HEK293 (cell line): ENCODE measurements around the gene TRIAP1.

Experiments
- GLI4 ChIP-seq: fragments of 450-650 bp; formaldehyde crosslinking; IDR thresholded peaks from 2 replicates; pipeline ENCODE4 v1.5.1; 2016; ENCODE audit warnings: missing biosample characterization, missing genetic modification characterization
- KLF1 ChIP-seq: fragments of 450-650 bp; formaldehyde crosslinking; IDR thresholded peaks from 2 replicates; pipeline ENCODE4 v1.5.1; 2016; ENCODE audit warnings: missing biosample characterization, missing genetic modification characterization
- KLF10 ChIP-seq: fragments of 450-650 bp; IDR thresholded peaks from 2 replicates; pipeline ENCODE4 v1.5.1; 2018; ENCODE audit warnings: missing biosample characterization, mild to moderate bottlenecking, missing genetic modification characterization
- KLF8 ChIP-seq: fragments of 450-650 bp; formaldehyde crosslinking; IDR thresholded peaks from 2 replicates; pipeline ENCODE4 v1.5.1; 2016; ENCODE audit warnings: missing biosample characterization, missing genetic modification characterization
- SP7 ChIP-seq: fragments of 450-650 bp; formaldehyde crosslinking; IDR thresholded peaks from 2 replicates; pipeline ENCODE4 v1.5.1; 2016; ENCODE audit warnings: missing biosample characterization, missing genetic modification characterization
- TRIM28 ChIP-seq: IDR thresholded peaks from 2 replicates; pipeline ENCODE4 v1.6.1; 2011; ENCODE audit warnings: low read length, control low read depth, borderline replicate concordance
- ZNF184 ChIP-seq: fragments of 450-650 bp; IDR thresholded peaks from 2 replicates; pipeline ENCODE4 v1.5.1; 2018; ENCODE audit warnings: missing biosample characterization, mild to moderate bottlenecking, missing genetic modification characterization
- ZNF214 ChIP-seq: fragments of 450-650 bp; formaldehyde crosslinking; IDR thresholded peaks from 2 replicates; pipeline ENCODE4 v1.5.1; 2017; ENCODE audit warnings: missing biosample characterization, mild to moderate bottlenecking, missing genetic modification characterization, borderline replicate concordance
- ZNF23 ChIP-seq: fragments of 450-650 bp; formaldehyde crosslinking; IDR thresholded peaks from 2 replicates; pipeline ENCODE4 v1.5.1; 2016; ENCODE audit warnings: missing biosample characterization, missing genetic modification characterization, borderline replicate concordance
- ZNF335 ChIP-seq: fragments of 450-650 bp; formaldehyde crosslinking; conservative IDR thresholded peaks from 2 replicates; pipeline ENCODE4 v1.5.1; 2016; ENCODE audit warnings: missing biosample characterization, missing genetic modification characterization
- ZNF473 ChIP-seq: fragments of 450-650 bp; formaldehyde crosslinking; IDR thresholded peaks from 2 replicates; pipeline ENCODE4 v1.5.1; 2017; ENCODE audit warnings: missing biosample characterization, missing genetic modification characterization
- ZNF521 ChIP-seq: fragments of 450-650 bp; formaldehyde crosslinking; IDR thresholded peaks from 2 replicates; pipeline ENCODE4 v1.5.1; 2017; ENCODE audit warnings: missing biosample characterization, mild to moderate bottlenecking, missing genetic modification characterization
- ZNF548 ChIP-seq: fragments of 450-650 bp; formaldehyde crosslinking; IDR thresholded peaks from 2 replicates; pipeline ENCODE4 v1.5.1; 2016; ENCODE audit warnings: missing biosample characterization, missing genetic modification characterization
- ZNF600 ChIP-seq: fragments of 450-650 bp; formaldehyde crosslinking; IDR thresholded peaks from 2 replicates; pipeline ENCODE4 v1.5.1; 2016; ENCODE audit warnings: missing biosample characterization, missing genetic modification characterization
- ZNF610 ChIP-seq: fragments of 450-650 bp; formaldehyde crosslinking; IDR thresholded peaks from 2 replicates; pipeline ENCODE4 v1.5.1; 2016; ENCODE audit warnings: missing biosample characterization, missing genetic modification characterization, borderline replicate concordance
- ZNF621 ChIP-seq: fragments of 450-650 bp; formaldehyde crosslinking; IDR thresholded peaks from 2 replicates; pipeline ENCODE4 v1.5.1; 2017; ENCODE audit warnings: missing biosample characterization, missing genetic modification characterization
- ZNF785 ChIP-seq: fragments of 450-650 bp; formaldehyde crosslinking; IDR thresholded peaks from 2 replicates; pipeline ENCODE4 v1.5.1; 2016; ENCODE audit warnings: missing biosample characterization, missing genetic modification characterization
- ZSCAN16 ChIP-seq: fragments of 450-650 bp; formaldehyde crosslinking; IDR thresholded peaks from 2 replicates; pipeline ENCODE4 v1.5.1; 2016; ENCODE audit warnings: missing biosample characterization, missing genetic modification characterization
- ZSCAN23 ChIP-seq: fragments of 450-650 bp; formaldehyde crosslinking; IDR thresholded peaks from 2 replicates; pipeline ENCODE4 v1.5.1; 2016; ENCODE audit warnings: missing biosample characterization, missing genetic modification characterization
- ZSCAN30 ChIP-seq: fragments of 450-650 bp; IDR thresholded peaks from 2 replicates; pipeline ENCODE4 v1.5.1; 2018; ENCODE audit warnings: missing biosample characterization, mild to moderate bottlenecking, missing genetic modification characterization, moderate library complexity
- TF ChIP-seq, protein P1 (sequence below): fragments of 450-650 bp; formaldehyde crosslinking; IDR thresholded peaks from 2 replicates; pipeline ENCODE4 v1.5.1; 2016; ENCODE audit warnings: missing biosample characterization, missing genetic modification characterization
- TF ChIP-seq, protein P2 (sequence below): fragments of 450-650 bp; formaldehyde crosslinking; IDR thresholded peaks from 2 replicates; pipeline ENCODE4 v1.5.1; 2016; ENCODE audit warnings: missing biosample characterization, missing genetic modification characterization
- TF ChIP-seq, protein P3 (sequence below): fragments of 450-650 bp; formaldehyde crosslinking; IDR thresholded peaks from 2 replicates; pipeline ENCODE4 v1.5.1; 2017; ENCODE audit warnings: missing biosample characterization, missing genetic modification characterization
- TF ChIP-seq, protein P4 (sequence below): fragments of 450-650 bp; formaldehyde crosslinking; IDR thresholded peaks from 2 replicates; pipeline ENCODE4 v1.5.1; 2016; ENCODE audit warnings: missing biosample characterization, missing genetic modification characterization
- TF ChIP-seq, protein P5 (sequence below): fragments of 450-650 bp; formaldehyde crosslinking; IDR thresholded peaks from 2 replicates; pipeline ENCODE4 v1.5.1; 2016; ENCODE audit warnings: missing biosample characterization, missing genetic modification characterization
- TF ChIP-seq, protein P6 (sequence below): fragments of 450-650 bp; formaldehyde crosslinking; IDR thresholded peaks from 2 replicates; pipeline ENCODE4 v1.5.1; 2017; ENCODE audit warnings: missing biosample characterization, missing genetic modification characterization
- TF ChIP-seq, protein P7 (sequence below): fragments of 450-650 bp; formaldehyde crosslinking; IDR thresholded peaks from 2 replicates; pipeline ENCODE4 v1.5.1; 2017; ENCODE audit warnings: missing biosample characterization, missing genetic modification characterization

TRIAP1 gene

DNA sequence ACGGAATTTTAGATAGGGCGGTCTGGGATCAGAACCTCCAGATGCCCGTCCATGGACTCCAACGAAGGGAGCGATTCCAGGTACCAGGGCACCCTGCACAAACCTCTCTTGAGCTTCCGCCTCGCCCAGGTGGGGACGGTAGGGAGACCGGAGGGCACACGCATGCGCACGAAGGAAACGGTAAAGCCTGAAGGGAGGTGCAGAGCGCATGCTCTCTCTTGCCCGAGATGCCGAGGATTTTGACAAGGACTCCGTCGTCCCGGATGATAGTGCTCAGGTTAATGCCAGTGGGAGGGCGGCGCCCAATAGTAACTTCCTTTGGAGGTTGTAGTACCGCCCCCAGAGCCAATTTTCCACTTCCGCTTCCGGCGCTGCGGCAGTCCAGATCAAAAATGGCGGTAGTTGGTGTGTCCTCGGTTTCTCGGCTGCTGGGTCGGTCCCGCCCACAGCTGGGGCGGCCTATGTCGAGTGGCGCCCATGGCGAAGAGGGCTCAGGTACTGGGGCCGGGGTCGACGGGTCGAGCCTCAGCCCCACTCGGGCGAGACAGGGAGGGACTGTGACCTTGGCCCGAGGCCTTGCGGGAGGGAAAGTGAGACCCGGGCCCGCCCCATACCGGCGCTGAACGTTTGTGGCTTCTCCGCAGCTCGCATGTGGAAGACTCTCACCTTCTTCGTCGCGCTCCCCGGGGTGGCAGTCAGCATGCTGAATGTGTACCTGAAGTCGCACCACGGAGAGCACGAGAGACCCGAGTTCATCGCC lies 8.3 kb downstream of the TRIAP1 start, which contains the start of gene COX6A1 (continued):
- TF ChIP-seq, protein P1, sequence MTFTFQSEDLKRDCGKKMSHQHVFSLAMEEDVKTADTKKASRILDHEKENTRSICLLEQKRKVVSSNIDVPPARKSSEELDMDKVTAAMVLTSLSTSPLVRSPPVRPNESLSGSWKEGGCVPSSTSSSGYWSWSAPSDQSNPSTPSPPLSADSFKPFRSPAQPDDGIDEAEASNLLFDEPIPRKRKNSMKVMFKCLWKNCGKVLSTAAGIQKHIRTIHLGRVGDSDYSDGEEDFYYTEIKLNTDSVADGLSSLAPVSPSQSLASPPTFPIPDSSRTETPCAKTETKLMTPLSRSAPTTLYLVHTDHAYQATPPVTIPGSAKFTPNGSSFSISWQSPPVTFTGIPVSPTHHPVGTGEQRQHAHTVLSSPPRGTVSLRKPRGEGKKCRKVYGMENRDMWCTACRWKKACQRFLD (tag by site-specific recombination): no peak
- TF ChIP-seq KLF8 (tag by site-specific recombination) (peak; percentile 47; the same call in 1 of the 2 replicates), SP7 (tag by site-specific recombination) (peak; percentile 47; the same call in 1 of the 2 replicates), GLI4 (tag by site-specific recombination) (no peak), ZNF335 (tag by site-specific recombination) (peak; percentile 39; the same call in 1 of the 2 replicates), ZSCAN23 (tag by site-specific recombination) (peak; percentile 21; the same call in 1 of the 2 replicates), ZNF23 (tag by site-specific recombination) (no peak), ZNF473 (tag by site-specific recombination) (no peak), ZNF610 (tag by site-specific recombination) (no peak), TRIM28 (no peak), ZNF785 (tag by site-specific recombination) (no peak), KLF10 (no peak), ZSCAN30 (no peak; the same call in 1 of the 2 replicates), ZNF521 (tag by site-specific recombination) (no peak), ZSCAN16 (tag by site-specific recombination) (no peak), ZNF600 (tag by site-specific recombination) (peak; percentile 87), KLF1 (peak; percentile 62), ZNF184 (no peak), ZNF621 (tag by site-specific recombination) (no peak), ZNF214 (tag by site-specific recombination) (no peak), ZNF548 (tag by site-specific recombination) (no peak)
- TF ChIP-seq, protein P2, sequence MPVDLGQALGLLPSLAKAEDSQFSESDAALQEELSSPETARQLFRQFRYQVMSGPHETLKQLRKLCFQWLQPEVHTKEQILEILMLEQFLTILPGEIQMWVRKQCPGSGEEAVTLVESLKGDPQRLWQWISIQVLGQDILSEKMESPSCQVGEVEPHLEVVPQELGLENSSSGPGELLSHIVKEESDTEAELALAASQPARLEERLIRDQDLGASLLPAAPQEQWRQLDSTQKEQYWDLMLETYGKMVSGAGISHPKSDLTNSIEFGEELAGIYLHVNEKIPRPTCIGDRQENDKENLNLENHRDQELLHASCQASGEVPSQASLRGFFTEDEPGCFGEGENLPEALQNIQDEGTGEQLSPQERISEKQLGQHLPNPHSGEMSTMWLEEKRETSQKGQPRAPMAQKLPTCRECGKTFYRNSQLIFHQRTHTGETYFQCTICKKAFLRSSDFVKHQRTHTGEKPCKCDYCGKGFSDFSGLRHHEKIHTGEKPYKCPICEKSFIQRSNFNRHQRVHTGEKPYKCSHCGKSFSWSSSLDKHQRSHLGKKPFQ (tag by site-specific recombination): no peak
- TF ChIP-seq, protein P3, sequence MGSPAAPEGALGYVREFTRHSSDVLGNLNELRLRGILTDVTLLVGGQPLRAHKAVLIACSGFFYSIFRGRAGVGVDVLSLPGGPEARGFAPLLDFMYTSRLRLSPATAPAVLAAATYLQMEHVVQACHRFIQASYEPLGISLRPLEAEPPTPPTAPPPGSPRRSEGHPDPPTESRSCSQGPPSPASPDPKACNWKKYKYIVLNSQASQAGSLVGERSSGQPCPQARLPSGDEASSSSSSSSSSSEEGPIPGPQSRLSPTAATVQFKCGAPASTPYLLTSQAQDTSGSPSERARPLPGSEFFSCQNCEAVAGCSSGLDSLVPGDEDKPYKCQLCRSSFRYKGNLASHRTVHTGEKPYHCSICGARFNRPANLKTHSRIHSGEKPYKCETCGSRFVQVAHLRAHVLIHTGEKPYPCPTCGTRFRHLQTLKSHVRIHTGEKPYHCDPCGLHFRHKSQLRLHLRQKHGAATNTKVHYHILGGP (tag by site-specific recombination): no peak
- TF ChIP-seq, protein P4, sequence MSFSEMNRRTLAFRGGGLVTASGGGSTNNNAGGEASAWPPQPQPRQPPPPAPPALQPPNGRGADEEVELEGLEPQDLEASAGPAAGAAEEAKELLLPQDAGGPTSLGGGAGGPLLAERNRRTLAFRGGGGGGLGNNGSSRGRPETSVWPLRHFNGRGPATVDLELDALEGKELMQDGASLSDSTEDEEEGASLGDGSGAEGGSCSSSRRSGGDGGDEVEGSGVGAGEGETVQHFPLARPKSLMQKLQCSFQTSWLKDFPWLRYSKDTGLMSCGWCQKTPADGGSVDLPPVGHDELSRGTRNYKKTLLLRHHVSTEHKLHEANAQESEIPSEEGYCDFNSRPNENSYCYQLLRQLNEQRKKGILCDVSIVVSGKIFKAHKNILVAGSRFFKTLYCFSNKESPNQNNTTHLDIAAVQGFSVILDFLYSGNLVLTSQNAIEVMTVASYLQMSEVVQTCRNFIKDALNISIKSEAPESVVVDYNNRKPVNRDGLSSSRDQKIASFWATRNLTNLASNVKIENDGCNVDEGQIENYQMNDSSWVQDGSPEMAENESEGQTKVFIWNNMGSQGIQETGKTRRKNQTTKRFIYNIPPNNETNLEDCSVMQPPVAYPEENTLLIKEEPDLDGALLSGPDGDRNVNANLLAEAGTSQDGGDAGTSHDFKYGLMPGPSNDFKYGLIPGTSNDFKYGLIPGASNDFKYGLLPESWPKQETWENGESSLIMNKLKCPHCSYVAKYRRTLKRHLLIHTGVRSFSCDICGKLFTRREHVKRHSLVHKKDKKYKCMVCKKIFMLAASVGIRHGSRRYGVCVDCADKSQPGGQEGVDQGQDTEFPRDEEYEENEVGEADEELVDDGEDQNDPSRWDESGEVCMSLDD (tag by site-specific recombination): no peak
- TF ChIP-seq, protein P5, sequence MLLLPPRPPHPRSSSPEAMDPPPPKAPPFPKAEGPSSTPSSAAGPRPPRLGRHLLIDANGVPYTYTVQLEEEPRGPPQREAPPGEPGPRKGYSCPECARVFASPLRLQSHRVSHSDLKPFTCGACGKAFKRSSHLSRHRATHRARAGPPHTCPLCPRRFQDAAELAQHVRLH (tag by site-specific recombination): peak; percentile 91; the same call in 1 of the 2 replicates
- TF ChIP-seq, protein P6, sequence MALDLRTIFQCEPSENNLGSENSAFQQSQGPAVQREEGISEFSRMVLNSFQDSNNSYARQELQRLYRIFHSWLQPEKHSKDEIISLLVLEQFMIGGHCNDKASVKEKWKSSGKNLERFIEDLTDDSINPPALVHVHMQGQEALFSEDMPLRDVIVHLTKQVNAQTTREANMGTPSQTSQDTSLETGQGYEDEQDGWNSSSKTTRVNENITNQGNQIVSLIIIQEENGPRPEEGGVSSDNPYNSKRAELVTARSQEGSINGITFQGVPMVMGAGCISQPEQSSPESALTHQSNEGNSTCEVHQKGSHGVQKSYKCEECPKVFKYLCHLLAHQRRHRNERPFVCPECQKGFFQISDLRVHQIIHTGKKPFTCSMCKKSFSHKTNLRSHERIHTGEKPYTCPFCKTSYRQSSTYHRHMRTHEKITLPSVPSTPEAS: peak; percentile 8; the same call in 1 of the 2 replicates
- TF ChIP-seq, protein P7, sequence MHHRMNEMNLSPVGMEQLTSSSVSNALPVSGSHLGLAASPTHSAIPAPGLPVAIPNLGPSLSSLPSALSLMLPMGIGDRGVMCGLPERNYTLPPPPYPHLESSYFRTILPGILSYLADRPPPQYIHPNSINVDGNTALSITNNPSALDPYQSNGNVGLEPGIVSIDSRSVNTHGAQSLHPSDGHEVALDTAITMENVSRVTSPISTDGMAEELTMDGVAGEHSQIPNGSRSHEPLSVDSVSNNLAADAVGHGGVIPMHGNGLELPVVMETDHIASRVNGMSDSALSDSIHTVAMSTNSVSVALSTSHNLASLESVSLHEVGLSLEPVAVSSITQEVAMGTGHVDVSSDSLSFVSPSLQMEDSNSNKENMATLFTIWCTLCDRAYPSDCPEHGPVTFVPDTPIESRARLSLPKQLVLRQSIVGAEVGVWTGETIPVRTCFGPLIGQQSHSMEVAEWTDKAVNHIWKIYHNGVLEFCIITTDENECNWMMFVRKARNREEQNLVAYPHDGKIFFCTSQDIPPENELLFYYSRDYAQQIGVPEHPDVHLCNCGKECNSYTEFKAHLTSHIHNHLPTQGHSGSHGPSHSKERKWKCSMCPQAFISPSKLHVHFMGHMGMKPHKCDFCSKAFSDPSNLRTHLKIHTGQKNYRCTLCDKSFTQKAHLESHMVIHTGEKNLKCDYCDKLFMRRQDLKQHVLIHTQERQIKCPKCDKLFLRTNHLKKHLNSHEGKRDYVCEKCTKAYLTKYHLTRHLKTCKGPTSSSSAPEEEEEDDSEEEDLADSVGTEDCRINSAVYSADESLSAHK (tag by site-specific recombination): no peak
